OCI-LY1 (cell line): ENCODE data around the gene DNAJC16.

Experiments used
- EZH2 ChIP-seq: fragments of 200-600 bp; sonication (generic), shearing (Covaris generic); IDR thresholded peaks from 2 replicates; pipeline ENCODE4 v1.8.0; 2017; ENCODE audit warnings: borderline replicate concordance, mixed run types, mild to moderate bottlenecking, antibody characterized with exemption, low read length, moderate library complexity, mixed read lengths
- TF ChIP-seq, protein P1 (sequence below): fragments of 200-600 bp; sonication (generic), shearing (Covaris generic); IDR thresholded peaks from 2 replicates; pipeline ENCODE4 v1.5.1; 2017; ENCODE audit warnings: mild to moderate bottlenecking, antibody characterized with exemption, low read length, moderate library complexity, mixed read lengths

DNA sequence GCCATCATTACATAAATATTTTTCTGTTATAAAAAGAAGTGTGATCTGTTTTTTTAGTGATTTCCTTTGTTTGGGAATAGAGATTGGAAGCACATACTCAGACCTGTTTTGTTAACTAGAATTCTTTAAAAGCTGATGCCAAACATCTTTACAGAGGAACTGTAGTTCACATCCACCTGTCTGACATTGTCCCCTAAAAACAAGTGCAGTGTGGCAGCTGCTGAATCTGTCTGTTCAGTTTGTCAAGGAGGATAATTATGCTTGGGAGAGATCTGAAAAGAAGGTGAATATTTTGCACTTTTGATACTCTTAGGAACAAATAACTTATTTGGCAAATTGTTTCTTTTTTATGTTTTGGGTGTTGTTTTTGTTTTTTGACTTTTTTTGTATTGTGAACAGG is 44.6 kb downstream of the DNAJC16 start:
- TF ChIP-seq, protein P1, sequence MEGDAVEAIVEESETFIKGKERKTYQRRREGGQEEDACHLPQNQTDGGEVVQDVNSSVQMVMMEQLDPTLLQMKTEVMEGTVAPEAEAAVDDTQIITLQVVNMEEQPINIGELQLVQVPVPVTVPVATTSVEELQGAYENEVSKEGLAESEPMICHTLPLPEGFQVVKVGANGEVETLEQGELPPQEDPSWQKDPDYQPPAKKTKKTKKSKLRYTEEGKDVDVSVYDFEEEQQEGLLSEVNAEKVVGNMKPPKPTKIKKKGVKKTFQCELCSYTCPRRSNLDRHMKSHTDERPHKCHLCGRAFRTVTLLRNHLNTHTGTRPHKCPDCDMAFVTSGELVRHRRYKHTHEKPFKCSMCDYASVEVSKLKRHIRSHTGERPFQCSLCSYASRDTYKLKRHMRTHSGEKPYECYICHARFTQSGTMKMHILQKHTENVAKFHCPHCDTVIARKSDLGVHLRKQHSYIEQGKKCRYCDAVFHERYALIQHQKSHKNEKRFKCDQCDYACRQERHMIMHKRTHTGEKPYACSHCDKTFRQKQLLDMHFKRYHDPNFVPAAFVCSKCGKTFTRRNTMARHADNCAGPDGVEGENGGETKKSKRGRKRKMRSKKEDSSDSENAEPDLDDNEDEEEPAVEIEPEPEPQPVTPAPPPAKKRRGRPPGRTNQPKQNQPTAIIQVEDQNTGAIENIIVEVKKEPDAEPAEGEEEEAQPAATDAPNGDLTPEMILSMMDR, result no peak
- TF ChIP-seq EZH2, result no peak
